ENCODE results near the gene SLC39A11. TPM values are rescaled to one million over a fixed set of nuclear protein-coding genes. Genes with fewer than 3 reads are reported as not detected.

SLC39A11 gene
- total RNA-seq, 1 donor from 2014 or later: 21.5 TPM

DNA sequence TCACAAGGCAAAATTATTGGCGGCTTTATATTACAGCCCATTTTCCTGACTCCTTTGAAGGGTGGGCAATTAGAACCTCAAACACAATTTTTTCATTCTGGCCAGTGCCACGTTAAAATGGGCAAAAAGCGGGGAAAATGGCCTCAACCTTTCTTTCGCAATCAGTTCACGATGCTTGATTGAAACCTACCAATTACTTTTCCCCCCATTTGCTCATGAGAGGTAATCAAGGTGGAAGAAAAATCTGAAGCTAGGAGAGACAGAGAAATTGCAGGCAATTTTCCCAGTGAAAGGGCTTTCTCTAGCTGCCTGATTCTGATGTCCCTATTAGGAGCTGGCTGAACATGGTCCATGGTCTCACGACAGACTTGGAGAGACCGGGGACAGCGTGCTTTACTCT lies 215.1 kb downstream of the SLC39A11 start:
- no peak for FAIRE-seq
- no peaks in the 10 kb centered on the region for H3K36me3 ChIP-seq (ENCODE audit: insufficient read depth, low read length)

DNA sequence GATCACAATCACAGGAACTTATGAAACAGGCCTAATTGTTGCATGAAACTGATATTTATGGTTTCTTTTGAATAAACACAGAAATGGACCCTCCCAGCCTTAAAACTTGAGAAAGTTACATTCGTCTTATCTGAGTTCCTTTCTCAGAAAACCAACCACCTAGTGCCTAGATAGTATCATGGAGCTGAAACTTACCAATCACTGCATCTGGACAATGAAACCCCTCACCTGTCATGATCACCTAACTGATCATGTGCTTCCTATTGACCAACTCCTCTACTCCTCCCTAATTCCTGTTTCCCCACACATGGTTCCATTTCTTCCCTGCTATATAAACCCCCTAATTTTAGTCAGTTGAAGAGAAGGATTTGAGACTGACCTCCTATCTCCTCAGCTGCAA lies 216.1 kb downstream of the SLC39A11 start:
- Histone ChIP-seq H3K27me3 (ENCODE audit: insufficient read depth, low read length) (no peaks in the 10 kb centered on the region), H3K27ac (ENCODE audit: low read depth, low read length) (no peak overlapping the region), H4K20me1 (ENCODE audit: insufficient read depth, low read length) (no peaks in the 10 kb centered on the region), H3K9me3 (ENCODE audit: insufficient read depth, low read depth, low read length) (peaks cover 19% of the 10 kb centered on the region), H3K79me2 (ENCODE audit: insufficient read depth, low read length) (no peaks in the 10 kb centered on the region), H3K4me1 (ENCODE audit: insufficient read depth, low read length) (no peaks in the 10 kb centered on the region), H3K4me3 (ENCODE audit: insufficient read depth, low read depth, low read length) (no peak overlapping the region), H3K4me2 (ENCODE audit: low read length) (no peak overlapping the region), H3K36me3 (ENCODE audit: insufficient read depth, low read length) (no peaks in the 10 kb centered on the region), H3K9ac (ENCODE audit: low read length) (no peak overlapping the region), H2AFZ (ENCODE audit: low read depth, low read length) (no peak overlapping the region)
- peaks cover 1% of the 10 kb centered on the region for H3K4me1 Mint-ChIP-seq (ENCODE audit: low read depth, unreplicated experiment)
- peaks cover 19% of the 10 kb centered on the region for H3K36me3 Mint-ChIP-seq (ENCODE audit: low read depth, unreplicated experiment)
- DNase-seq (ENCODE audit: low read depth): no peak
- H3K9me3 Mint-ChIP-seq (ENCODE audit: unreplicated experiment): peaks cover 27% of the 10 kb centered on the region
- no peak overlapping the region for H3K27ac Mint-ChIP-seq (ENCODE audit: unreplicated experiment)
- no peaks in the 10 kb centered on the region for H3K27me3 Mint-ChIP-seq (ENCODE audit: low read depth, unreplicated experiment)
- TF ChIP-seq, protein P1, sequence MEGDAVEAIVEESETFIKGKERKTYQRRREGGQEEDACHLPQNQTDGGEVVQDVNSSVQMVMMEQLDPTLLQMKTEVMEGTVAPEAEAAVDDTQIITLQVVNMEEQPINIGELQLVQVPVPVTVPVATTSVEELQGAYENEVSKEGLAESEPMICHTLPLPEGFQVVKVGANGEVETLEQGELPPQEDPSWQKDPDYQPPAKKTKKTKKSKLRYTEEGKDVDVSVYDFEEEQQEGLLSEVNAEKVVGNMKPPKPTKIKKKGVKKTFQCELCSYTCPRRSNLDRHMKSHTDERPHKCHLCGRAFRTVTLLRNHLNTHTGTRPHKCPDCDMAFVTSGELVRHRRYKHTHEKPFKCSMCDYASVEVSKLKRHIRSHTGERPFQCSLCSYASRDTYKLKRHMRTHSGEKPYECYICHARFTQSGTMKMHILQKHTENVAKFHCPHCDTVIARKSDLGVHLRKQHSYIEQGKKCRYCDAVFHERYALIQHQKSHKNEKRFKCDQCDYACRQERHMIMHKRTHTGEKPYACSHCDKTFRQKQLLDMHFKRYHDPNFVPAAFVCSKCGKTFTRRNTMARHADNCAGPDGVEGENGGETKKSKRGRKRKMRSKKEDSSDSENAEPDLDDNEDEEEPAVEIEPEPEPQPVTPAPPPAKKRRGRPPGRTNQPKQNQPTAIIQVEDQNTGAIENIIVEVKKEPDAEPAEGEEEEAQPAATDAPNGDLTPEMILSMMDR (IDR thresholded peaks at IDR 0.05; ENCODE audit: insufficient read depth, low read depth, low read length): no peak
- no peak for TF ChIP-seq EZH2 (IDR thresholded peaks at IDR 0.05; ENCODE audit: insufficient read depth, low read length)
- H3K4me3 Mint-ChIP-seq (ENCODE audit: unreplicated experiment): no peak overlapping the region
- FAIRE-seq: no peak

More for the DNA sequence above, 215.1 kb downstream of the SLC39A11 start:
- no peak overlapping the region for H3K27ac ChIP-seq (ENCODE audit: low read depth, low read length)
- H3K79me2 ChIP-seq (ENCODE audit: insufficient read depth, low read length): no peaks in the 10 kb centered on the region
- no peaks in the 10 kb centered on the region for H3K4me1 ChIP-seq (ENCODE audit: insufficient read depth, low read length)
- peaks cover 27% of the 10 kb centered on the region for H3K9me3 Mint-ChIP-seq (ENCODE audit: unreplicated experiment)
- H3K4me3 ChIP-seq (ENCODE audit: insufficient read depth, low read depth, low read length): no peak overlapping the region
- peaks cover 1% of the 10 kb centered on the region for H3K4me1 Mint-ChIP-seq (ENCODE audit: low read depth, unreplicated experiment)
- H3K27me3 ChIP-seq (ENCODE audit: insufficient read depth, low read length): no peaks in the 10 kb centered on the region
- no peaks in the 10 kb centered on the region for H3K27me3 Mint-ChIP-seq (ENCODE audit: low read depth, unreplicated experiment)
- no peak overlapping the region for H3K4me3 Mint-ChIP-seq (ENCODE audit: unreplicated experiment)
- peaks cover 16% of the 10 kb centered on the region for H3K9me3 ChIP-seq (ENCODE audit: insufficient read depth, low read depth, low read length)
- no peak overlapping the region for H2AFZ ChIP-seq (ENCODE audit: low read depth, low read length)
- H4K20me1 ChIP-seq (ENCODE audit: insufficient read depth, low read length): no peaks in the 10 kb centered on the region
- H3K9ac ChIP-seq (ENCODE audit: low read length): no peak overlapping the region
- DNase-seq (ENCODE audit: low read depth): no peak
- TF ChIP-seq, protein P1 (IDR thresholded peaks at IDR 0.05; ENCODE audit: insufficient read depth, low read depth, low read length): no peak
- no peak for TF ChIP-seq EZH2 (IDR thresholded peaks at IDR 0.05; ENCODE audit: insufficient read depth, low read length)
- H3K27ac Mint-ChIP-seq (ENCODE audit: unreplicated experiment): no peak overlapping the region
- peaks cover 19% of the 10 kb centered on the region for H3K36me3 Mint-ChIP-seq (ENCODE audit: low read depth, unreplicated experiment)
- no peak overlapping the region for H3K4me2 ChIP-seq (ENCODE audit: low read length)

DNA sequence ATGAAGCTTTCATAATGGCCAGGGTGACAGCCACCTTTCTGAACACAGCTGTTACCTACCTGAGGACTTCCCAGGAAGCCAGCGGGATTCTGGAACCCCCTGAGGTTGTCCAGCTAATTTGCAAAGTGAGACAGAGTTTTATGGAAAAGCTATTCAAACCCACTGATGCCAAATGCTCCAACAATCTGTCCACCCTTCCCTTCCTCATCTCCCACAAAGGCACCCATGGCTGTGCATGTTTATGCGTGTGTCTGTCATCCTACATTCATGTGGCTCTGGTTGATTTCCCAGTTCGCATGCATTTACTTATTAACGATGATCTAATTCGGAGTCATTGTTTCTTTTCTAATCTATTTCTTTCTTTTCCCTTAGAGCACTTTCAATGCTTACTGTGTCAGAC lies 217.1 kb downstream of the SLC39A11 start:
- Mint-ChIP-seq H3K9me3 (ENCODE audit: unreplicated experiment) (peaks cover 26% of the 10 kb centered on the region), H3K4me3 (ENCODE audit: unreplicated experiment) (no peak overlapping the region), H3K4me1 (ENCODE audit: low read depth, unreplicated experiment) (peaks cover under 1% of the 10 kb centered on the region), H3K36me3 (ENCODE audit: low read depth, unreplicated experiment) (peaks cover 19% of the 10 kb centered on the region), H3K27ac (ENCODE audit: unreplicated experiment) (no peak overlapping the region), H3K27me3 (ENCODE audit: low read depth, unreplicated experiment) (no peaks in the 10 kb centered on the region)
- no peaks in the 10 kb centered on the region for H3K4me1 ChIP-seq (ENCODE audit: insufficient read depth, low read length)
- H2AFZ ChIP-seq (ENCODE audit: low read depth, low read length): no peak overlapping the region
- no peak overlapping the region for H3K9ac ChIP-seq (ENCODE audit: low read length)
- peaks cover 19% of the 10 kb centered on the region for H3K9me3 ChIP-seq (ENCODE audit: insufficient read depth, low read depth, low read length)
- no peaks in the 10 kb centered on the region for H3K27me3 ChIP-seq (ENCODE audit: insufficient read depth, low read length)
- H3K79me2 ChIP-seq (ENCODE audit: insufficient read depth, low read length): no peaks in the 10 kb centered on the region
- FAIRE-seq (no peak), DNase-seq (ENCODE audit: low read depth) (no peak)
- TF ChIP-seq EZH2 (IDR thresholded peaks at IDR 0.05; ENCODE audit: insufficient read depth, low read length): no peak
- TF ChIP-seq, protein P1 (IDR thresholded peaks at IDR 0.05; ENCODE audit: insufficient read depth, low read depth, low read length): no peak
- no peaks in the 10 kb centered on the region for H4K20me1 ChIP-seq (ENCODE audit: insufficient read depth, low read length)
- no peak overlapping the region for H3K4me3 ChIP-seq (ENCODE audit: insufficient read depth, low read depth, low read length)
- H3K36me3 ChIP-seq (ENCODE audit: insufficient read depth, low read length): no peaks in the 10 kb centered on the region
- H3K27ac ChIP-seq (ENCODE audit: low read depth, low read length): no peak overlapping the region
- no peak overlapping the region for H3K4me2 ChIP-seq (ENCODE audit: low read length)

Data from astrocyte (in vitro differentiated cells and primary cell).